Fibroblast of villous mesenchyme (primary cell): ENCODE results near the gene RPTOR. TPM values are rescaled to one million over a fixed set of nuclear protein-coding genes. Genes with fewer than 3 reads are reported as not detected.

Experiments used
- DNase-seq: peaks from one replicate; pipeline ENCODE4 v3.0.0-alpha.2; 2010; ENCODE audit warnings: low read depth
- H3K4me3 ChIP-seq: 2 replicates; pipeline ENCODE4 v1.5.1; 2011; ENCODE audit warnings: low read depth, mild to moderate bottlenecking, low read length
- total RNA-seq: library from RNA; depleted of rRNA; stranded (reverse); fragments of >200 nt; gene quantifications from 2 replicates; pipeline ENCODE4 v1.2.3, GENCODE V29; 2012
- TF ChIP-seq, protein P1 (sequence below): IDR thresholded peaks from 2 replicates; pipeline ENCODE4 v1.5.1; 2012; ENCODE audit warnings: low read depth, mild to moderate bottlenecking, low read length; ENCODE audit not compliant: insufficient read depth

The RPTOR gene
- total RNA-seq, 1 donor = 35.8 TPM

DNA sequence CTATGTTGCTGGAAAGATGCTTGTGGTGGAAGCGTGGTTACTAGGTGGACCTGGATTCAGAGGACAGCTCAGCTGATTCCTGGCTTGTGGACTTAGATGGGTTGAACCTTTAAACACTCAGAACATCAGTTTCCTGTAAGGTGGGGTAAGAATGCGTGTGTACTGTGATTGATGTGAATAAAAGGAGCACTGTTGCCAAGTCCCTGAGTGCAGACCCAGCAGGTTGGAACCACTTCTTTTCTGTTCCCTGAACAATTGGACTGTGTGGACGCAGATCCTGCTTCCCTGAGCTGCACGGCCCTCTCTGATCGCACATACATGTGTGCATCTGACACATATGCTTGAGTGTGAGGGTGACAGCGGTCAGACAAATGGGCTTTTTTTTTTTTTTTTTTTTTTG is 37.5 kb downstream of the RPTOR start:
- TF ChIP-seq, protein P1, sequence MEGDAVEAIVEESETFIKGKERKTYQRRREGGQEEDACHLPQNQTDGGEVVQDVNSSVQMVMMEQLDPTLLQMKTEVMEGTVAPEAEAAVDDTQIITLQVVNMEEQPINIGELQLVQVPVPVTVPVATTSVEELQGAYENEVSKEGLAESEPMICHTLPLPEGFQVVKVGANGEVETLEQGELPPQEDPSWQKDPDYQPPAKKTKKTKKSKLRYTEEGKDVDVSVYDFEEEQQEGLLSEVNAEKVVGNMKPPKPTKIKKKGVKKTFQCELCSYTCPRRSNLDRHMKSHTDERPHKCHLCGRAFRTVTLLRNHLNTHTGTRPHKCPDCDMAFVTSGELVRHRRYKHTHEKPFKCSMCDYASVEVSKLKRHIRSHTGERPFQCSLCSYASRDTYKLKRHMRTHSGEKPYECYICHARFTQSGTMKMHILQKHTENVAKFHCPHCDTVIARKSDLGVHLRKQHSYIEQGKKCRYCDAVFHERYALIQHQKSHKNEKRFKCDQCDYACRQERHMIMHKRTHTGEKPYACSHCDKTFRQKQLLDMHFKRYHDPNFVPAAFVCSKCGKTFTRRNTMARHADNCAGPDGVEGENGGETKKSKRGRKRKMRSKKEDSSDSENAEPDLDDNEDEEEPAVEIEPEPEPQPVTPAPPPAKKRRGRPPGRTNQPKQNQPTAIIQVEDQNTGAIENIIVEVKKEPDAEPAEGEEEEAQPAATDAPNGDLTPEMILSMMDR = no peak
- no peak for DNase-seq
- H3K4me3 ChIP-seq = no peak overlapping the region

DNA sequence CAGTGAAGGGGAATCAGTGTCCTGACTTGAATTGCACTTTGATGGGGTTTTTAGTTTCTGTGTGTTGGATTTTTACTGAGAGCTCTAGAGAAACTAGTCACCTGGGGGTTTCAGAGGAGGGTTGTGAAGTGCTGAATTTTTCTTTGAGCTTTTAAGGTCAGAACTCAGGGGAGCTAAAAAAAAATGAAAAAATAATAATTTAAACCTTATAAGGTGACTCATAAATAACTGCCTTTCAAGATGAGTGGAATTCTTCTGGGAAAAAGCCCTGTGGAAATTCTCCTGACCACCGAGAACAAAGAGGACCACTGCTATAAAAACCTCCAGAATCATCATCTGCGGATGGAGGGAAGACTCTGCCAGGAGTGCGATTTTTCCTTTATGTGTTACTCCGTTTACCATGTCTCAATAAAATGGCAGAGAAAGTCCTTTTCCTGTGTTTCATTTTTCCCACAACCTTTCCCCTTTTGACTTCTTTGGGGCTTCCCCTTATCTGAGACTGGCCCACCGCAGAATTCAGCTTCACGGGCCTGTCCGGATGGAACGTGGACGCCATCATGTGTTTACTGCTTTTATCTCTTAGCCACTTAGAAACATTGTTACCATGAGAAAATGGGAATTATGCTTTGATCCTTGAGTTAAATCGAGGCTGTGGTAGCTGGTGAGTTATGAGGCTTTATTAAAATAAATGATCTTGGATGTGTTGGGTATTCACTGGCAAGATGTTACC is 39.7 kb downstream of the RPTOR start:
- peak; percentile 91 for DNase-seq
- TF ChIP-seq, protein P1 = no peak
- no peak overlapping the region for H3K4me3 ChIP-seq

DNA sequence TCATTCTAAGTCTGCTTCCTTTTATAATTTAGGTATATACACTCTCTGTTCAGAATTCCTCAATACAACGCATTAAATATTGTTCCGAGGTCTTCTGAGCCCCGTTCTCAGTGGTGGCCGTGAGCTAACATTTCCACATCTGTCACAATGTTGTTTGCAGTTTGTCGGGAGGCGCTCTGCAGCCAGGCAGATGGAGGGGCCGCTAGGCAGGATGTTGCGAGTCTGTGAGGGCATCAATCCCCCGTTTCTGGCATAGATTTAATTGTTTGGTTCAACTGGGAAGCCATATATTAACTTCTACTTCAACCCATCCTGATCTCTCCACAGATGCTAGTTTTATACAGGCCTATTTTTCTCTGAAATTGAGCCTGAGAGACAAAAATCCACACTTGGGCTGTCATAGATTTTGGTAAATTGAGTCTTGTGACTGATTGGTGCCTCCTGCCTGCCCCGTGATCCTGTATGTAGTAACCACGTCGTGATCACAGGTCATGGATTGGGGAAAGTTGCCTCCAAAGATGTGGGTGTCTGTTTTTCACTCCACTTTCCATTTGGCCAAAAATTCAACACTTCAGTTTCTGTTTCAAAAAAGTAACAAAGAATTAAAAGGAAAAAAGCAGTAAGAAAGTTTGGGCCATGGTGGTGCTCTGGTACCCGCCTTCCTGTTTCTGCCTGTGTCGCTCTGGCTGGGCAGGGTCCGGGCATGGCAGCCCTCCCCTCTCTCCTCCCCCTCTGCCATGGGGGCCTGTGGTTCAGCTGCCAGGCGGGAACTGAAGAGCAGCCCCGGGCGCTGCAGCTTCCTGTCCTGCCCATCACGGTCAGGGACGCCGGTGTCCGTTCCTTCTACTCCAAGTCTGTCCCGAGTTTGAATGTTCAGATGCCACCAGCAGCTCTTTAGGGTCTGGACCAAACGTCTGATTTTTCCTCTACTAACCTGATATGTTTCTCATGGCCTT is 41.5 kb downstream of the RPTOR start:
- no peak for DNase-seq
- TF ChIP-seq, protein P1 = no peak
- peak overlapping the region; percentile 13 for H3K4me3 ChIP-seq

DNA sequence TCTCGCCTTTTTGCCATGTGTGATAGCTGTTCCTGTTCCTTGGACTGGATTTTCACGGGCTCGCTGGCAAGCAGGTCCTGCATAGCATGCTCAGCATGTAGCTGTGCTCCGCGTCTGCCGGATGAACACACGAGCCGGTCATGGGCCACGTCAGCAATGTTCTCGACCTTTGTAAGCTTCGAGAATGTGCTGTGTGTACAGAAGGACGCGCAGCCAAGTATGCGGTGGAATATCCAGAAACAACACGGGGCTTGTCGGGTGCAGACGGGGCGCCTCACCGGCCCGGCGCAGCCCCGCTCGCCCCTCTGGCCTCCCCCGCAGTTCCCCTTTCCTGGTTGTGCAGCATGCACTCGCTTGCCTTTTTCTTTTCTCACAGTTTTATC is 42.2 kb downstream of the RPTOR start:
- H3K4me3 ChIP-seq = peak overlapping the region; percentile 13
- peak; percentile 90 for DNase-seq
- TF ChIP-seq, protein P1 = no peak

DNA sequence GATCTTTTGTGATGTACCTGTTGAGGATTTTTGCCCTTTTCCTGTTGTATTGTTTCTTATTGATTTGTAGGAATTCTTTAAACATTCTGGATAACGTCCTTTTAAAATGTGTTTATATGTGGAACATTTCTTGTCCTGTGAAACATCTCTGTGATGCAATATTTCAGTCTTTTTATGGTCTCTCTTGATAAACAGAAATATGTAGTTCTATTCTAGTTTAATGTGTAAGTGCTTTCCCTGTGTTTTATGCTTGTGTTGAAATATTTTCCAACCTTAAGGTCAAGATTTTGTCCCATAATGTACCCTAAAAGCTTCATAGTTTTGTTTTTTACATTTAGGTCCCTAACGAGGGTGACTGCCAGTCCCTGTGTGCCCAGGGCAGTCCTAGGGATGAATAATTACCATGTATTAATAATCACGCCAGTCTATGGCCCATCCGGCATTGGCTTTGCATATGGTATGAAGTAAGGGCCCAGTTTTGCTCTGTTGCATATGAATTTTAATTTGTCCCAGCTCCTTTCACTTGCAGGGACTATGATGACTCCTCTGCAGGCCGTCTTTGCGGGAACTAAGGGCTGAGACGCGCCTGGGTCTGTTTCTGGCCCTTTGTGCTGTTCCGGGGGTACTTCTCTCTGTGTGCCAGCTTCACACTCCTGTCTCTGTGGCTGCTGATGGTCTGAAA is 44.2 kb downstream of the RPTOR start:
- H3K4me3 ChIP-seq = no peak overlapping the region
- peak; percentile 87 for DNase-seq
- TF ChIP-seq, protein P1 = no peak

DNA sequence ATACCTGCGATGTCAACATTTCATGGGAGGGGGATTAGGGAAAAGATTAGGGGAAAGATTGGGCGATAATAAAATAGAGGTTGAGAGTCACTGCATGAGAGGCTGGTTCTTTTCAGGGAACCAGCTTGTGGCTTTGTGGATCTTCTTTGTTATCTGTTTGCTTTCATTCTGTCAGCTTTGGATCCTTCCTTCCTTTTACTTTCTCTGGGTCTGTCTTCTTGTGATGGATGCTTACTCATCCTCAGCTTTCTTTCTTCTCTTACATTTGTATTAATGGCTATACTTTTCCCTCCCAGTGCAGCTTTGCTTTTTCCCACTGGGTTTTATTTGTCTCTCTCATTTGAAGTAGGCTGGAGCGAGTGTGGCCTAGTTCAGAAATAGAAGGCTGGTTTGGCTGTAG is 47.1 kb downstream of the RPTOR start:
- no peak overlapping the region for H3K4me3 ChIP-seq
- peak; percentile 21 for DNase-seq
- TF ChIP-seq, protein P1 = no peak
